HEK293T (cell line): ENCODE measurements around the gene ACOXL.

ENCODE experiments used
- ARNT ChIP-seq: fragments of 450-650 bp; IDR thresholded peaks from 2 replicates; pipeline ENCODE4 v1.6.1; 2017; ENCODE audit warnings: mild to moderate bottlenecking
- BHLHE40 ChIP-seq: fragments of 450-650 bp; IDR thresholded peaks from 2 replicates; pipeline ENCODE4 v1.6.1; 2016; ENCODE audit warnings: mild to moderate bottlenecking, moderate library complexity, borderline replicate concordance
- SP1 ChIP-seq: fragments of 450-650 bp; IDR thresholded peaks from 2 replicates; pipeline ENCODE4 v1.6.1; 2017

- TF ChIP-seq BHLHE40 (no peak), SP1 (no peak), ARNT (no peak)
These were observed 339.3 kb downstream of the ACOXL start for GRCh38 chr2:111071600-111072171.
